Measurements from ENCODE around the gene CLDN10.

The CLDN10 gene

DNA sequence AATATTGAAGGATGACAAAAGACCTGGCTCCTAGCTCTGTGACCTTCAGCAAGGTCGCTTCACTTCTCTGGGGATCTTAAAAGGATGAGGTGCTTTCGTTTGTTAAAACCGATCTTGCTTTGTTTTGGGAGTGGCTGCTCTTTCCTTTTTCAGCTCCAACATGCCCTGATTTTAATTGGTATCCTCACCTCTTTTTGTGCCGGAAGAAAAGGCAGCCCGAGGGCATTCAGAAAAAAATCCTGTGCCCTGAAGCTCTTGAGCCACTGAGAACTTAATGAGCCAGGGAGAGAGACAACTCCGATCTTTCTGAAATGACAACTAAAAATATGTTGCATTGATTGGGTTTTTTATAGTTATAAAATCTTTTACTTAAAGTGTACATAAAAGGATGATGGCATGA is 19.4 kb downstream of the CLDN10 start:
- H3K36me3 ChIP-seq (ENCODE audit: control insufficient read depth in 1 of 2, insufficient read depth in 2 of 2, low read length in 2 of 2): peaks cover 2% of the 10 kb centered on the region in 2 experiments
- no peak overlapping the region for H4K12ac ChIP-seq (ENCODE audit: low read depth, low read length)
- no peaks in the 10 kb centered on the region for H3K79me1 ChIP-seq (ENCODE audit: low read length)
- no peak overlapping the region for H4K8ac ChIP-seq (ENCODE audit: low read depth, low read length)
- no peaks in the 10 kb centered on the region for H3K4me1 ChIP-seq (ENCODE audit: control insufficient read depth in 1 of 2, insufficient read depth in 2 of 2, low read length in 2 of 2)
- no peak overlapping the region for H3K4ac ChIP-seq (ENCODE audit: low read depth, low read length)
- no peak overlapping the region for H4K91ac ChIP-seq (ENCODE audit: low read depth, low read length)
- H3K14ac ChIP-seq (ENCODE audit: low read length): no peak overlapping the region
- H2AFZ ChIP-seq (ENCODE audit: insufficient read depth, low read length, poor library complexity): no peak overlapping the region
- H3K9me3 ChIP-seq (ENCODE audit: insufficient read depth, low read depth, low read length): peaks cover 1% of the 10 kb centered on the region
- no peak overlapping the region for H3K9ac ChIP-seq (ENCODE audit: low read length)
- no peaks in the 10 kb centered on the region for H3K27me3 ChIP-seq (ENCODE audit: insufficient read depth, low read length)
- WGBS (ENCODE audit: extremely low coverage, insufficient coverage, insufficient read length): no CpG with 5 or more reads among the region's 6 CpGs
- no peak overlapping the region for H2BK12ac ChIP-seq (ENCODE audit: low read length)
- H3K4me2 ChIP-seq (ENCODE audit: low read length): no peak overlapping the region
- peak; percentile 33 to 70 for DNase-seq
- no peak overlapping the region for H2AK5ac ChIP-seq (ENCODE audit: low read length)
- no peak overlapping the region for H3K27ac ChIP-seq (ENCODE audit: low read depth, low read length)
- H3K79me2 ChIP-seq (ENCODE audit: control insufficient read depth, insufficient read depth, low read length, poor library complexity): no peaks in the 10 kb centered on the region
- no peak overlapping the region for H3K18ac ChIP-seq (ENCODE audit: low read length)
- H3K4me3 ChIP-seq (ENCODE audit: low read depth, low read length): no peak overlapping the region
- no peak overlapping the region for H2BK5ac ChIP-seq (ENCODE audit: low read depth, low read length, poor library complexity)
- no peak overlapping the region for H3K23ac ChIP-seq (ENCODE audit: low read length)
- no peak overlapping the region for H2BK120ac ChIP-seq (ENCODE audit: insufficient read depth, low read length, poor library complexity)

DNA sequence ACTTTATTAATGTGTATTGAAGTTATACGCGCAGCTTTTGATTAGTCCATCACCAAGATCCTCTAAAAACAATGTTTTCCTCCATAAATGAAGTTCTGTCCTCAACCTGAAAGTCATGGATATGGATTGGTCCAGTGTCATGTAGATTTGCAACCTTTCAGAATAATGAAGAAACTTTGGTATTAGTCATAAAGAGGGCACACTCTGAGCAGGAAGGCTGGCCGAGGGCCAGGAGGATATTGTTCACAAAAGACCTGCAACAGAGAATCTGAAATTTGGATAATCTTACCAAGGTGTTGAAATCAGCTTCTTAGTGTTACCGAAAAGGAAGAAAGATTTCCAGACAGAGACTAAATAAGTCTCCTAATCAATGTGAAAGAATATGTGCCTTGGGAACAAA is 20.7 kb downstream of the CLDN10 start:
- Histone ChIP-seq H4K8ac (ENCODE audit: low read depth, low read length) (no peak overlapping the region), H3K79me1 (ENCODE audit: low read length) (no peaks in the 10 kb centered on the region), H2AFZ (ENCODE audit: insufficient read depth, low read length, poor library complexity) (no peak overlapping the region), H3K4me1 (ENCODE audit: control insufficient read depth in 1 of 2, insufficient read depth in 2 of 2, low read length in 2 of 2) (no peaks in the 10 kb centered on the region), H2BK12ac (ENCODE audit: low read length) (no peak overlapping the region), H3K14ac (ENCODE audit: low read length) (no peak overlapping the region), H3K27ac (ENCODE audit: low read depth, low read length) (no peak overlapping the region), H3K4me2 (ENCODE audit: low read length) (no peak overlapping the region), H3K9me3 (ENCODE audit: insufficient read depth, low read depth, low read length) (peaks cover 1% of the 10 kb centered on the region), H3K9ac (ENCODE audit: low read length) (no peak overlapping the region), H2BK120ac (ENCODE audit: insufficient read depth, low read length, poor library complexity) (no peak overlapping the region), H3K79me2 (ENCODE audit: control insufficient read depth, insufficient read depth, low read length, poor library complexity) (no peaks in the 10 kb centered on the region), H2BK5ac (ENCODE audit: low read depth, low read length, poor library complexity) (no peak overlapping the region), H2AK5ac (ENCODE audit: low read length) (no peak overlapping the region), H4K12ac (ENCODE audit: low read depth, low read length) (no peak overlapping the region), H3K23ac (ENCODE audit: low read length) (no peak overlapping the region), H4K91ac (ENCODE audit: low read depth, low read length) (no peak overlapping the region), H3K27me3 (ENCODE audit: insufficient read depth, low read length) (no peaks in the 10 kb centered on the region), H3K36me3 (ENCODE audit: control insufficient read depth in 1 of 2, insufficient read depth in 2 of 2, low read length in 2 of 2) (peaks cover 2% of the 10 kb centered on the region in 2 experiments), H3K4me3 (ENCODE audit: low read depth, low read length) (no peak overlapping the region), H3K18ac (ENCODE audit: low read length) (no peak overlapping the region), H3K4ac (ENCODE audit: low read depth, low read length) (no peak overlapping the region)
- WGBS (ENCODE audit: extremely low coverage, insufficient coverage, insufficient read length): no CpG with 5 or more reads among the region's 4 CpGs
- no peak for DNase-seq

GRCh38 chr13:95579303-95579702 is 26.8 kb downstream of the CLDN10 start:
- no peak for DNase-seq
- H3K36me3 ChIP-seq (ENCODE audit: control insufficient read depth in 1 of 2, insufficient read depth in 2 of 2, low read length in 2 of 2): peaks cover 4 to 10% of the 10 kb centered on the region in 2 experiments
- H3K18ac ChIP-seq (ENCODE audit: low read length): no peak overlapping the region
- H3K9ac ChIP-seq (ENCODE audit: low read length): no peak overlapping the region
- H3K27ac ChIP-seq (ENCODE audit: low read depth, low read length): no peak overlapping the region
- H3K4ac ChIP-seq (ENCODE audit: low read depth, low read length): no peak overlapping the region
- no peak overlapping the region for H3K14ac ChIP-seq (ENCODE audit: low read length)
- H3K4me2 ChIP-seq (ENCODE audit: low read length): no peak overlapping the region
- H2AK5ac ChIP-seq (ENCODE audit: low read length): no peak overlapping the region
- no peaks in the 10 kb centered on the region for H3K27me3 ChIP-seq (ENCODE audit: insufficient read depth, low read length)
- no peak overlapping the region for H2BK12ac ChIP-seq (ENCODE audit: low read length)
- no CpG with 5 or more reads among the region's 3 CpGs for WGBS (ENCODE audit: extremely low coverage, insufficient coverage, insufficient read length)
- H3K4me3 ChIP-seq (ENCODE audit: low read depth, low read length): no peak overlapping the region
- H3K4me1 ChIP-seq (ENCODE audit: control insufficient read depth in 1 of 2, insufficient read depth in 2 of 2, low read length in 2 of 2): no peaks in the 10 kb centered on the region
- H3K9me3 ChIP-seq (ENCODE audit: insufficient read depth, low read depth, low read length): peaks cover 1% of the 10 kb centered on the region
- H3K23ac ChIP-seq (ENCODE audit: low read length): no peak overlapping the region
- no peak overlapping the region for H2BK5ac ChIP-seq (ENCODE audit: low read depth, low read length, poor library complexity)
- H4K91ac ChIP-seq (ENCODE audit: low read depth, low read length): no peak overlapping the region
- no peak overlapping the region for H4K8ac ChIP-seq (ENCODE audit: low read depth, low read length)
- no peak overlapping the region for H2AFZ ChIP-seq (ENCODE audit: insufficient read depth, low read length, poor library complexity)
- H2BK120ac ChIP-seq (ENCODE audit: insufficient read depth, low read length, poor library complexity): no peak overlapping the region
- H4K12ac ChIP-seq (ENCODE audit: low read depth, low read length): no peak overlapping the region
- H3K79me1 ChIP-seq (ENCODE audit: low read length): no peaks in the 10 kb centered on the region
- no peaks in the 10 kb centered on the region for H3K79me2 ChIP-seq (ENCODE audit: control insufficient read depth, insufficient read depth, low read length, poor library complexity)

DNA sequence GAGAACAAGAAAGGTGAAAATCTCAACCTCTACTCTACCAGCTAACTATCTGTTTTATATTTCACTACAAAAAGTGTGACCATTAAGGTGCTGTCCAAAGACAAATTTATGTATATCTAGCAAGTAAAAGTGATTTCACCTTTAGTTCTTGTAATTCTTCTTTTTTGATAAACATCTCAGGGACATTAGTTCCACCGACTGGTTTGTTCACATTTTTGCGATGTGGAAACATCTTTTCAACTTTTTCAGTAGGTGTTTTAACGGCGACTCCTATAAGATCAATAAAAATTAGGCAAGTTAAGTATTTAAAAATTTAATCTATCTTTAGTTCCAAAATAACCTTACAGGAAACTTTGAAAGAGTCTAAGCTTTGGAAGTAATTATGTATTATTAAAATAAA is 33.3 kb downstream of the CLDN10 start:
- no peak overlapping the region for H4K8ac ChIP-seq (ENCODE audit: low read depth, low read length)
- no peak overlapping the region for H3K9ac ChIP-seq (ENCODE audit: low read length)
- H3K18ac ChIP-seq (ENCODE audit: low read length): no peak overlapping the region
- no peak overlapping the region for H2BK120ac ChIP-seq (ENCODE audit: insufficient read depth, low read length, poor library complexity)
- no peak overlapping the region for H2AK5ac ChIP-seq (ENCODE audit: low read length)
- no peak overlapping the region for H3K27ac ChIP-seq (ENCODE audit: low read depth, low read length)
- H4K91ac ChIP-seq (ENCODE audit: low read depth, low read length): no peak overlapping the region
- no peak overlapping the region for H3K14ac ChIP-seq (ENCODE audit: low read length)
- H3K4me3 ChIP-seq (ENCODE audit: low read depth, low read length): no peak overlapping the region
- no peak overlapping the region for H3K4ac ChIP-seq (ENCODE audit: low read depth, low read length)
- H3K27me3 ChIP-seq (ENCODE audit: insufficient read depth, low read length): no peaks in the 10 kb centered on the region
- H3K23ac ChIP-seq (ENCODE audit: low read length): no peak overlapping the region
- H4K12ac ChIP-seq (ENCODE audit: low read depth, low read length): no peak overlapping the region
- no peak overlapping the region for H2BK5ac ChIP-seq (ENCODE audit: low read depth, low read length, poor library complexity)
- peaks cover 2 to 3% of the 10 kb centered on the region in 2 experiments for H3K4me1 ChIP-seq (ENCODE audit: control insufficient read depth in 1 of 2, insufficient read depth in 2 of 2, low read length in 2 of 2)
- H3K36me3 ChIP-seq (ENCODE audit: control insufficient read depth in 1 of 2, insufficient read depth in 2 of 2, low read length in 2 of 2): peaks cover 13 to 29% of the 10 kb centered on the region in 2 experiments
- no peak overlapping the region for H2AFZ ChIP-seq (ENCODE audit: insufficient read depth, low read length, poor library complexity)
- no peak overlapping the region for H3K4me2 ChIP-seq (ENCODE audit: low read length)
- H3K79me2 ChIP-seq (ENCODE audit: control insufficient read depth, insufficient read depth, low read length, poor library complexity): no peaks in the 10 kb centered on the region
- no peaks in the 10 kb centered on the region for H3K79me1 ChIP-seq (ENCODE audit: low read length)
- H3K9me3 ChIP-seq (ENCODE audit: insufficient read depth, low read depth, low read length): no peaks in the 10 kb centered on the region
- no CpG with 5 or more reads among the region's 4 CpGs for WGBS (ENCODE audit: extremely low coverage, insufficient coverage, insufficient read length)
- no peak overlapping the region for H2BK12ac ChIP-seq (ENCODE audit: low read length)
- DNase-seq: peak; percentile 49 to 91

Data from trophoblast cell (in vitro differentiated cells and primary cell).